BJ (cell line): ENCODE results near the gene PNP. TPM values are rescaled to one million over a fixed set of nuclear protein-coding genes. Genes with fewer than 3 reads are reported as not detected.

ENCODE experiments used
- CTCF ChIA-PET: fragments of 350-600 bp; formaldehyde crosslinking; extraction: SDS; loops from one replicate; lab custom pipeline; 2021; ENCODE audit warnings: antibody characterized with exemption, inconsistent platforms; lab: Yijun Ruan, JAX
- POLR2A ChIA-PET: fragments of 300-600 bp; sonication (Branson Sonifier 250); formaldehyde crosslinking; extraction: SDS; loops from one replicate; lab custom pipeline; 2021; ENCODE audit warnings: antibody characterized with exemption; lab: Charles Lee
- DNase-seq: peaks from one replicate; pipeline ENCODE4 v3.0.0-alpha.2; 2011; ENCODE audit warnings: low read depth
- H3K27me3 ChIP-seq: 2 replicates; pipeline ENCODE4 v1.6.0; 2011; ENCODE audit warnings: low read length; ENCODE audit not compliant: control insufficient read depth, insufficient read depth
- H3K36me3 ChIP-seq: 2 replicates; pipeline ENCODE4 v1.5.1; 2011; ENCODE audit warnings: low read length; ENCODE audit not compliant: control insufficient read depth, insufficient read depth
- H3K4me3 ChIP-seq: 2 replicates; pipeline ENCODE4 v1.5.1; 2011; ENCODE audit warnings: low read depth, mild to moderate bottlenecking, control low read depth, low read length
- CTCF ChIP-seq: IDR thresholded peaks from 2 replicates; pipeline ENCODE4 v1.5.1; 2011; ENCODE audit warnings: low read depth, mild to moderate bottlenecking, control low read depth, inconsistent platforms, low read length, moderate library complexity; ENCODE audit not compliant: insufficient read depth
- polyA plus RNA-seq: library from polyadenylated mRNA; depleted of rRNA; stranded (reverse); fragments of >200 nt; gene quantifications from 2 replicates; pipeline ENCODE4 v1.2.3, GENCODE V29; 2011

PNP gene
- polyA plus RNA-seq, 1 experiment: 21.4 TPM

GRCh38 chr14:20490563-20490962 is 21.4 kb downstream of the PNP start:
- Histone ChIP-seq H3K36me3 (no peaks in the 10 kb centered on the region), H3K27me3 (no peaks in the 10 kb centered on the region; the same call in 1 of the 2 replicates), H3K4me3 (no peak overlapping the region)
- TF ChIP-seq CTCF: no peak
- POLR2A ChIA-PET: no interaction called here
- no peak for DNase-seq
- CTCF ChIA-PET: interaction anchor here (1.0 kb wide), 1 partner anchor 15 kb away, joined by 4 read pairs; no protein-coding TSS in a partner anchor

GRCh38 chr14:20492486-20492885 is 23.3 kb downstream of the PNP start:
- Histone ChIP-seq H3K4me3 (no peak overlapping the region), H3K36me3 (no peaks in the 10 kb centered on the region), H3K27me3 (no peaks in the 10 kb centered on the region)
- POLR2A ChIA-PET: no interaction called here
- CTCF ChIA-PET: interaction anchor here (1.2 kb wide), 1 partner anchor 12 kb away, joined by 3 read pairs; no protein-coding TSS in a partner anchor
- no peak for TF ChIP-seq CTCF
- DNase-seq: no peak

GRCh38 chr14:20493634-20494033 is 24.4 kb downstream of the PNP start:
- Histone ChIP-seq H3K36me3 (no peaks in the 10 kb centered on the region), H3K27me3 (no peaks in the 10 kb centered on the region), H3K4me3 (no peak overlapping the region)
- CTCF ChIA-PET: no interaction called here
- POLR2A ChIA-PET: no interaction called here
- DNase-seq: no peak
- TF ChIP-seq CTCF: no peak

- ChIA-PET CTCF (interaction anchor here (1.6 kb wide), 1 partner anchor 113 kb away, joined by 4 read pairs; no protein-coding TSS in a partner anchor), POLR2A (no interaction called here)
- TF ChIP-seq CTCF: no peak
- no peaks in the 10 kb centered on the region for H3K36me3 ChIP-seq
- DNase-seq: no peak
- H3K27me3 ChIP-seq: no peaks in the 10 kb centered on the region
- no peak overlapping the region for H3K4me3 ChIP-seq
Measured at GRCh38 chr14:20494935-20495766, 25.9 kb downstream of the PNP start.

GRCh38 chr14:20498622-20499021 is 29.4 kb downstream of the PNP start:
- Histone ChIP-seq H3K4me3 (no peak overlapping the region), H3K36me3 (no peaks in the 10 kb centered on the region), H3K27me3 (no peaks in the 10 kb centered on the region)
- CTCF ChIA-PET: no interaction called here
- POLR2A ChIA-PET: no interaction called here
- DNase-seq: no peak
- TF ChIP-seq CTCF: no peak
